SK-N-SH (cell line): ENCODE measurements around the gene MMP26. TPM values are rescaled to one million over a fixed set of nuclear protein-coding genes. Genes with fewer than 3 reads are reported as not detected.

Experiments used
- CTCF ChIA-PET: fragments of 300-600, 350-600 bp; formaldehyde crosslinking; extraction: SDS; loops from one replicate; lab custom pipeline; 2021; lab: Yijun Ruan, JAX
- POLR2A ChIA-PET: fragments of 350-600 bp; sonication (Branson Sonifier 250); formaldehyde crosslinking; extraction: SDS; loops from one replicate; lab custom pipeline; 2020; ENCODE audit warnings: antibody characterized with exemption, inconsistent platforms; lab: Yijun Ruan, JAX
- DNase-seq: peaks from one replicate; pipeline ENCODE4 v3.0.0; 2012
- H2AFZ ChIP-seq: fragments of 200-600 bp; sonication (generic); 2 replicates; pipeline ENCODE4 v1.8.1; 2016; ENCODE audit warnings: antibody characterized with exemption, mild to moderate bottlenecking, low read depth
- H3F3A ChIP-seq: fragments of 200-600 bp; sonication (generic); replicated peaks from 2 replicates; pipeline ENCODE3; 2016; ENCODE audit warnings: antibody characterized with exemption, mild to moderate bottlenecking; ENCODE audit not compliant: insufficient read depth
- H3K27ac ChIP-seq, 2 experiments: fragments of 200-500 bp in 1 of 2; fragments of 200-600 bp in 1 of 2; sonication (Bioruptor generic) in 1 of 2; sonication (generic), shearing (Covaris generic) in 1 of 2; 2 replicates each; pipeline versions ENCODE4 v1.5.1 to v1.6.1; 2014 to 2016; ENCODE audit warnings: low read depth in 2 of 2, inconsistent platforms in 1 of 2, low read length in 1 of 2, mild to moderate bottlenecking in 1 of 2, mixed read lengths in 1 of 2
- H3K27me3 ChIP-seq: fragments of 200-600 bp; sonication (generic), shearing (Covaris generic); 2 replicates; pipeline ENCODE4 v1.6.1; 2016; ENCODE audit warnings: mixed run types; ENCODE audit not compliant: insufficient read depth
- H3K36me3 ChIP-seq, 2 experiments: fragments of 200-500 bp in 1 of 2; fragments of 200-600 bp in 1 of 2; sonication (Bioruptor generic) in 1 of 2; sonication (generic) in 1 of 2; replicated peaks in 1 of 2; 2 replicates each; pipeline versions ENCODE3 to v1.5.1; 2014 to 2016; ENCODE audit warnings: low read length in 1 of 2, mild to moderate bottlenecking in 1 of 2; ENCODE audit not compliant: insufficient read depth in 2 of 2, control insufficient read depth in 1 of 2
- H3K4me1 ChIP-seq, 2 experiments: fragments of 200-500 bp in 1 of 2; fragments of 200-600 bp in 1 of 2; sonication (Bioruptor generic) in 1 of 2; sonication (generic), shearing (Covaris generic) in 1 of 2; 2 replicates each; pipeline versions ENCODE4 v1.5.1 to v1.6.1; 2014 to 2016; ENCODE audit warnings: low read depth in 1 of 2, low read length in 1 of 2, mixed run types in 1 of 2; ENCODE audit not compliant: insufficient read depth in 2 of 2, control insufficient read depth in 1 of 2
- H3K4me2 ChIP-seq: fragments of 200-600 bp; sonication (generic), shearing (Covaris generic); 2 replicates; pipeline ENCODE4 v1.6.1; 2017; ENCODE audit warnings: mixed run types
- H3K4me3 ChIP-seq, 2 experiments: fragments of 200-500 bp in 1 of 2; fragments of 200-600 bp in 1 of 2; sonication (Bioruptor generic) in 1 of 2; sonication (generic), shearing (Covaris generic) in 1 of 2; 2 replicates each; pipeline versions ENCODE4 v1.5.1 to v1.8.1; 2014 to 2016; ENCODE audit warnings: low read depth in 2 of 2, inconsistent platforms in 1 of 2, low read length in 1 of 2, mild to moderate bottlenecking in 1 of 2, mixed read lengths in 1 of 2, moderate library complexity in 1 of 2
- H3K79me2 ChIP-seq: fragments of 200-600 bp; sonication (generic); 2 replicates; pipeline ENCODE4 v1.8.1; 2017; ENCODE audit warnings: mild to moderate bottlenecking; ENCODE audit not compliant: insufficient read depth
- H3K9ac ChIP-seq: fragments of 200-600 bp; sonication (generic); 2 replicates; pipeline ENCODE4 v1.6.1; 2017; ENCODE audit warnings: mixed run types
- H3K9me2 ChIP-seq: fragments of 200-600 bp; sonication (generic); 2 replicates; pipeline ENCODE4 v1.6.1; 2017; ENCODE audit warnings: mixed run types
- H3K9me3 ChIP-seq: fragments of 200-600 bp; sonication (generic); 2 replicates; pipeline ENCODE4 v1.6.1; 2017; ENCODE audit warnings: mixed run types, mild to moderate bottlenecking, moderate library complexity
- H4K20me1 ChIP-seq: fragments of 200-600 bp; sonication (generic); 2 replicates; pipeline ENCODE4 v1.6.1; 2017; ENCODE audit warnings: mild to moderate bottlenecking, mixed run types; ENCODE audit not compliant: insufficient read depth
- EZH2phosphoT487 ChIP-seq: fragments of 200-600 bp; sonication (generic); IDR thresholded peaks from 2 replicates; pipeline ENCODE4 v1.6.1; 2017; ENCODE audit warnings: low read depth, mixed run types, mild to moderate bottlenecking, antibody characterized with exemption, moderate library complexity, borderline replicate concordance
- FOXJ3 ChIP-seq: sonication (generic); formaldehyde crosslinking; IDR thresholded peaks from 2 replicates; pipeline ENCODE4 v1.5.1; 2020; ENCODE audit warnings: mild to moderate bottlenecking, missing genetic modification reagents
- FOXM1 ChIP-seq: IDR thresholded peaks from 2 replicates; pipeline ENCODE4 v1.4.0; 2012; ENCODE audit warnings: low read depth, mild to moderate bottlenecking
- GATA2 ChIP-seq: sonication (generic); formaldehyde crosslinking; IDR thresholded peaks from 2 replicates; pipeline ENCODE4 v1.5.0; 2020; ENCODE audit warnings: mild to moderate bottlenecking, missing genetic modification reagents
- MXI1 ChIP-seq: IDR thresholded peaks from 2 replicates; pipeline ENCODE4 v1.6.1; 2012; ENCODE audit warnings: mild to moderate bottlenecking, low read depth, low read length, improper control_type of control experiment
- NFIC ChIP-seq: IDR thresholded peaks from 2 replicates; pipeline ENCODE4 v1.4.0; 2012; ENCODE audit warnings: borderline replicate concordance
- NRF1 ChIP-seq: IDR thresholded peaks from 2 replicates; pipeline ENCODE4 v1.6.1; 2012; ENCODE audit warnings: low read depth, mild to moderate bottlenecking, low read length
- POLR2AphosphoS5 ChIP-seq: IDR thresholded peaks from 2 replicates; pipeline ENCODE4 v1.6.1; 2012; ENCODE audit warnings: low read depth, low read length
- RAD21 ChIP-seq: IDR thresholded peaks from 2 replicates; pipeline ENCODE4 v1.6.1; 2012; ENCODE audit warnings: mild to moderate bottlenecking, low read length
- SMC3 ChIP-seq: IDR thresholded peaks from 2 replicates; pipeline ENCODE4 v1.6.1; 2012; ENCODE audit warnings: low read depth, low read length, improper control_type of control experiment
- WGBS: methylation state at CpG from one replicate; pipeline ENCODE4 v1.1.6; 2017; ENCODE audit warnings: low lambda C conversion rate; 5-methylcytosine and 5-hydroxymethylcytosine counted together
- polyA plus RNA-seq, 3 experiments: library from polyadenylated mRNA; depleted of rRNA; stranded (reverse); fragments of >200 nt; gene quantifications; 2 replicates each; pipeline ENCODE4 v1.2.3, GENCODE V29; 2012
- TF ChIP-seq, protein P1 (sequence below): fragments of 150-350 bp; IDR thresholded peaks from 2 replicates; pipeline ENCODE4 v1.6.1; 2016; ENCODE audit warnings: mild to moderate bottlenecking, low read depth, low read length
- TF ChIP-seq, protein P2 (sequence below): IDR thresholded peaks from 2 replicates; pipeline ENCODE4 v1.6.1; 2012; ENCODE audit warnings: mild to moderate bottlenecking, low read depth, low read length, moderate library complexity
- TF ChIP-seq, protein P3 (sequence below): IDR thresholded peaks from 2 replicates; pipeline ENCODE4 v1.4.0; 2012; ENCODE audit warnings: low read depth, borderline replicate concordance
- TF ChIP-seq, protein P4 (sequence below): fragments of 150-350 bp; IDR thresholded peaks from 2 replicates; pipeline ENCODE4 v1.6.1; 2017; ENCODE audit warnings: antibody characterized with exemption, low read length, low read depth, borderline replicate concordance

The MMP26 gene
- polyA plus RNA-seq, 1 of the 3 experiments (the other 2 are of a cell fraction): not detected

DNA sequence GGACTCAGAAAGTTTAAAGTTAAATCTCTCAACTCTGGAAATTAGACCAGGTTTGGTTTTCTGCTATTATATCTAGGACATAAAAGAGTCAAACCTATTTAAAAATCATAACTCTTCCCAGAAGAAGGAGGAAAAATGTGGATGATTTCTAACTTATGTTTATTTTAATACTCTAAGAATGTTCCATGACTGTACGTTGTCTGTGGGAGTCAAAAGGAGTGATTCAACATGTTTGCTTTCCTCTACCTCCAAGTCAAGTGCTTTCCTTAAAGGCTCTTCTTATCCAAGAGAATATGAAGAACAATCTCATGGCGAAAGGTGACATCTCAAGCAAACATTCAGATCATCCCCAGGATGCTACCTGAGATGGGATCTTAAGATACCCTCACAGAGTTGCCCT lies 39.2 kb upstream of the MMP26 start:
- Histone ChIP-seq H3K4me1 (no peaks in the 10 kb centered on the region), H3K27me3 (peaks cover 16% of the 10 kb centered on the region; the same call in 1 of the 2 replicates), H2AFZ (no peak overlapping the region), H3K9me3 (no peaks in the 10 kb centered on the region), H3K4me3 (no peak overlapping the region), H3F3A (no peaks in the 10 kb centered on the region), H3K27ac (no peak overlapping the region), H3K9ac (no peak overlapping the region), H3K9me2 (no peaks in the 10 kb centered on the region), H3K79me2 (no peaks in the 10 kb centered on the region), H4K20me1 (no peaks in the 10 kb centered on the region), H3K4me2 (no peak overlapping the region), H3K36me3 (no peaks in the 10 kb centered on the region)
- ChIA-PET CTCF (interaction anchor here (1.9 kb wide), 1 partner anchor 28 kb away, joined by 7 read pairs; the partner anchor contains the start of gene OR51D1), POLR2A (no interaction called here)
- DNase-seq: no peak
- 5% methylated on average over 2 of the region's 2 CpGs for WGBS
- TF ChIP-seq RAD21 (no peak), NRF1 (no peak), FOXM1 (no peak), FOXJ3 (no peak), SMC3 (no peak), NFIC (no peak), POLR2AphosphoS5 (no peak), EZH2phosphoT487 (no peak), MXI1 (no peak), GATA2 (CRISPR knock-in tag) (no peak)
- TF ChIP-seq, protein P1, sequence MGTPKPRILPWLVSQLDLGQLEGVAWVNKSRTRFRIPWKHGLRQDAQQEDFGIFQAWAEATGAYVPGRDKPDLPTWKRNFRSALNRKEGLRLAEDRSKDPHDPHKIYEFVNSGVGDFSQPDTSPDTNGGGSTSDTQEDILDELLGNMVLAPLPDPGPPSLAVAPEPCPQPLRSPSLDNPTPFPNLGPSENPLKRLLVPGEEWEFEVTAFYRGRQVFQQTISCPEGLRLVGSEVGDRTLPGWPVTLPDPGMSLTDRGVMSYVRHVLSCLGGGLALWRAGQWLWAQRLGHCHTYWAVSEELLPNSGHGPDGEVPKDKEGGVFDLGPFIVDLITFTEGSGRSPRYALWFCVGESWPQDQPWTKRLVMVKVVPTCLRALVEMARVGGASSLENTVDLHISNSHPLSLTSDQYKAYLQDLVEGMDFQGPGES: no peak
- TF ChIP-seq, protein P2, sequence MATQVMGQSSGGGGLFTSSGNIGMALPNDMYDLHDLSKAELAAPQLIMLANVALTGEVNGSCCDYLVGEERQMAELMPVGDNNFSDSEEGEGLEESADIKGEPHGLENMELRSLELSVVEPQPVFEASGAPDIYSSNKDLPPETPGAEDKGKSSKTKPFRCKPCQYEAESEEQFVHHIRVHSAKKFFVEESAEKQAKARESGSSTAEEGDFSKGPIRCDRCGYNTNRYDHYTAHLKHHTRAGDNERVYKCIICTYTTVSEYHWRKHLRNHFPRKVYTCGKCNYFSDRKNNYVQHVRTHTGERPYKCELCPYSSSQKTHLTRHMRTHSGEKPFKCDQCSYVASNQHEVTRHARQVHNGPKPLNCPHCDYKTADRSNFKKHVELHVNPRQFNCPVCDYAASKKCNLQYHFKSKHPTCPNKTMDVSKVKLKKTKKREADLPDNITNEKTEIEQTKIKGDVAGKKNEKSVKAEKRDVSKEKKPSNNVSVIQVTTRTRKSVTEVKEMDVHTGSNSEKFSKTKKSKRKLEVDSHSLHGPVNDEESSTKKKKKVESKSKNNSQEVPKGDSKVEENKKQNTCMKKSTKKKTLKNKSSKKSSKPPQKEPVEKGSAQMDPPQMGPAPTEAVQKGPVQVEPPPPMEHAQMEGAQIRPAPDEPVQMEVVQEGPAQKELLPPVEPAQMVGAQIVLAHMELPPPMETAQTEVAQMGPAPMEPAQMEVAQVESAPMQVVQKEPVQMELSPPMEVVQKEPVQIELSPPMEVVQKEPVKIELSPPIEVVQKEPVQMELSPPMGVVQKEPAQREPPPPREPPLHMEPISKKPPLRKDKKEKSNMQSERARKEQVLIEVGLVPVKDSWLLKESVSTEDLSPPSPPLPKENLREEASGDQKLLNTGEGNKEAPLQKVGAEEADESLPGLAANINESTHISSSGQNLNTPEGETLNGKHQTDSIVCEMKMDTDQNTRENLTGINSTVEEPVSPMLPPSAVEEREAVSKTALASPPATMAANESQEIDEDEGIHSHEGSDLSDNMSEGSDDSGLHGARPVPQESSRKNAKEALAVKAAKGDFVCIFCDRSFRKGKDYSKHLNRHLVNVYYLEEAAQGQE: no peak
- TF ChIP-seq, protein P3, sequence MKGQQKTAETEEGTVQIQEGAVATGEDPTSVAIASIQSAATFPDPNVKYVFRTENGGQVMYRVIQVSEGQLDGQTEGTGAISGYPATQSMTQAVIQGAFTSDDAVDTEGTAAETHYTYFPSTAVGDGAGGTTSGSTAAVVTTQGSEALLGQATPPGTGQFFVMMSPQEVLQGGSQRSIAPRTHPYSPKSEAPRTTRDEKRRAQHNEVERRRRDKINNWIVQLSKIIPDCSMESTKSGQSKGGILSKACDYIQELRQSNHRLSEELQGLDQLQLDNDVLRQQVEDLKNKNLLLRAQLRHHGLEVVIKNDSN: no peak
- TF ChIP-seq, protein P4, sequence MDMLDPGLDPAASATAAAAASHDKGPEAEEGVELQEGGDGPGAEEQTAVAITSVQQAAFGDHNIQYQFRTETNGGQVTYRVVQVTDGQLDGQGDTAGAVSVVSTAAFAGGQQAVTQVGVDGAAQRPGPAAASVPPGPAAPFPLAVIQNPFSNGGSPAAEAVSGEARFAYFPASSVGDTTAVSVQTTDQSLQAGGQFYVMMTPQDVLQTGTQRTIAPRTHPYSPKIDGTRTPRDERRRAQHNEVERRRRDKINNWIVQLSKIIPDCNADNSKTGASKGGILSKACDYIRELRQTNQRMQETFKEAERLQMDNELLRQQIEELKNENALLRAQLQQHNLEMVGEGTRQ: no peak
